K562 (cell line): ENCODE data around the gene GCGR.

Experiments used
- EZH2 ChIP-seq: IDR thresholded peaks from 2 replicates; pipeline ENCODE4 v1.6.1; 2012; ENCODE audit warnings: low read depth, mild to moderate bottlenecking, inconsistent platforms, low read length, borderline replicate concordance
- HCFC1 ChIP-seq: IDR thresholded peaks from 2 replicates; pipeline ENCODE4 v1.6.1; 2012; ENCODE audit warnings: low read depth, low read length, improper control_type of control experiment
- HIVEP1 ChIP-seq: fragments of 250-450 bp; sonication (Bioruptor Pico); IDR thresholded peaks from 2 replicates; pipeline ENCODE4 v1.4.0; 2020; ENCODE audit warnings: mild to moderate bottlenecking
- KDM1A ChIP-seq, 2 experiments: fragments of 450-650 bp; IDR thresholded peaks; 2 replicates each; pipeline ENCODE4 v1.6.1; 2016; ENCODE audit warnings: mild to moderate bottlenecking in 2 of 2
- LCOR ChIP-seq: sonication (generic); formaldehyde crosslinking; IDR thresholded peaks from 2 replicates; pipeline ENCODE4 v1.8.0; 2022; ENCODE audit warnings: mild to moderate bottlenecking, missing genetic modification reagents
- NFYB ChIP-seq: IDR thresholded peaks from 2 replicates; pipeline ENCODE4 v1.6.1; 2011; ENCODE audit warnings: mild to moderate bottlenecking, moderate library complexity; ENCODE audit not compliant: insufficient read length; ENCODE audit errors: extremely low read depth
- SAP30 ChIP-seq: fragments of 200-600 bp; sonication (generic); IDR thresholded peaks from 2 replicates; pipeline ENCODE4 v1.6.1; 2012; ENCODE audit warnings: borderline replicate concordance, low read depth, mild to moderate bottlenecking, moderate library complexity, low read length, control low read depth, inconsistent platforms; ENCODE audit not compliant: insufficient read depth, poor library complexity, severe bottlenecking
- SMAD1 ChIP-seq: fragments of 150-350 bp; IDR thresholded peaks from 2 replicates; pipeline ENCODE4 v1.6.1; 2014; ENCODE audit warnings: low read length, low read depth; ENCODE audit not compliant: partially characterized antibody
- ZNF197 ChIP-seq: fragments of 200-800 bp; sonication (Bioruptor generic); IDR thresholded peaks from 2 replicates; pipeline ENCODE4 v1.6.1; 2016; ENCODE audit warnings: low read depth, missing genetic modification characterization, missing compliant biosample characterization
- ZNF24 ChIP-seq: fragments of 450-650 bp; IDR thresholded peaks from 2 replicates; pipeline ENCODE4 v1.6.1; 2016
- ZNF318 ChIP-seq, 2 experiments: fragments of 450-650 bp; IDR thresholded peaks; 2 replicates each; pipeline ENCODE4 v1.6.1; 2016; ENCODE audit warnings: mild to moderate bottlenecking in 2 of 2, borderline replicate concordance in 1 of 2, low read depth in 1 of 2, moderate library complexity in 1 of 2
- TF ChIP-seq, protein P1 (sequence below): sonication (generic); formaldehyde crosslinking; IDR thresholded peaks from 2 replicates; pipeline ENCODE4 v1.5.0; 2020; ENCODE audit warnings: missing genetic modification reagents
- TF ChIP-seq, protein P2 (sequence below): sonication (generic); formaldehyde crosslinking; IDR thresholded peaks from 2 replicates; pipeline ENCODE4 v1.9.0; 2022; ENCODE audit warnings: mild to moderate bottlenecking, missing genetic modification reagents
- TF ChIP-seq, protein P3 (sequence below): fragments of 250-450 bp; sonication (Bioruptor Pico); IDR thresholded peaks from 2 replicates; pipeline ENCODE4 v1.8.0; 2022; ENCODE audit warnings: inconsistent platforms

GRCh38 chr17:81852237-81852636, 48.3 kb downstream of the GCGR start:
- TF ChIP-seq KDM1A (IDR thresholded peaks at IDR 0.05) (no peak), HCFC1 (no peak), ZNF24 (no peak), NFYB (no peak), SMAD1 (no peak), ZNF318 (IDR thresholded peaks at IDR 0.05; ENCODE audit: borderline replicate concordance in 1 of 2, low read depth in 1 of 2) (no peak), EZH2 (no peak), LCOR (CRISPR knock-in tag) (no peak), SAP30 (no peak), ZNF197 (CRISPR knock-in tag) (no peak), HIVEP1 (CRISPR knock-in tag) (no peak)
- TF ChIP-seq, protein P1, sequence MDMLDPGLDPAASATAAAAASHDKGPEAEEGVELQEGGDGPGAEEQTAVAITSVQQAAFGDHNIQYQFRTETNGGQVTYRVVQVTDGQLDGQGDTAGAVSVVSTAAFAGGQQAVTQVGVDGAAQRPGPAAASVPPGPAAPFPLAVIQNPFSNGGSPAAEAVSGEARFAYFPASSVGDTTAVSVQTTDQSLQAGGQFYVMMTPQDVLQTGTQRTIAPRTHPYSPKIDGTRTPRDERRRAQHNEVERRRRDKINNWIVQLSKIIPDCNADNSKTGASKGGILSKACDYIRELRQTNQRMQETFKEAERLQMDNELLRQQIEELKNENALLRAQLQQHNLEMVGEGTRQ (CRISPR knock-in tag), result no peak
- TF ChIP-seq, protein P2, sequence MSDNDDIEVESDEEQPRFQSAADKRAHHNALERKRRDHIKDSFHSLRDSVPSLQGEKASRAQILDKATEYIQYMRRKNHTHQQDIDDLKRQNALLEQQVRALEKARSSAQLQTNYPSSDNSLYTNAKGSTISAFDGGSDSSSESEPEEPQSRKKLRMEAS (CRISPR knock-in tag), result no peak
- TF ChIP-seq, protein P3, sequence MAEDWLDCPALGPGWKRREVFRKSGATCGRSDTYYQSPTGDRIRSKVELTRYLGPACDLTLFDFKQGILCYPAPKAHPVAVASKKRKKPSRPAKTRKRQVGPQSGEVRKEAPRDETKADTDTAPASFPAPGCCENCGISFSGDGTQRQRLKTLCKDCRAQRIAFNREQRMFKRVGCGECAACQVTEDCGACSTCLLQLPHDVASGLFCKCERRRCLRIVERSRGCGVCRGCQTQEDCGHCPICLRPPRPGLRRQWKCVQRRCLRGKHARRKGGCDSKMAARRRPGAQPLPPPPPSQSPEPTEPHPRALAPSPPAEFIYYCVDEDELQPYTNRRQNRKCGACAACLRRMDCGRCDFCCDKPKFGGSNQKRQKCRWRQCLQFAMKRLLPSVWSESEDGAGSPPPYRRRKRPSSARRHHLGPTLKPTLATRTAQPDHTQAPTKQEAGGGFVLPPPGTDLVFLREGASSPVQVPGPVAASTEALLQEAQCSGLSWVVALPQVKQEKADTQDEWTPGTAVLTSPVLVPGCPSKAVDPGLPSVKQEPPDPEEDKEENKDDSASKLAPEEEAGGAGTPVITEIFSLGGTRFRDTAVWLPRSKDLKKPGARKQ (CRISPR knock-in tag), result no peak
